K562 (cell line): ENCODE data around the gene TAF1A. TPM values are rescaled to one million over a fixed set of nuclear protein-coding genes. Genes with fewer than 3 reads are reported as not detected.

ENCODE experiments used
- ATAC-seq: fragments of 200-7000 bp; cut with Tn5 transposase; 3 replicates; pipeline ENCODE4 v1.9.1; 2020; ENCODE audit warnings: moderate library complexity
- BruUV-seq: library from RNA; stranded (reverse); fragments of 400-500 nt; replicated peaks from 2 replicates; lab custom pipeline; 2021; lab: Mats Ljungman, UMichigan
- CTCF ChIA-PET: fragments of 300-600 bp; formaldehyde crosslinking; extraction: SDS; loops from one replicate; lab custom pipeline; 2021; ENCODE audit warnings: low intra/inter-chr PET ratio; lab: Yijun Ruan, JAX
- POLR2A ChIA-PET: fragments of 300-600, 350-650 bp; sonication (Branson Sonifier 250); formaldehyde crosslinking; extraction: SDS; loops from one replicate; lab custom pipeline; 2021; ENCODE audit warnings: antibody characterized with exemption, inconsistent platforms; lab: Yijun Ruan, JAX
- DNase-seq, 4 experiments: peaks; one replicate each; pipeline versions ENCODE4 v3.0.0 to v3.0.0-alpha.2; 2011 to 2018; ENCODE audit warnings: low spot score in 3 of 4, mixed read lengths in 3 of 4; ENCODE audit errors: extremely low read depth in 1 of 4
- FAIRE-seq: peaks from 2 replicates; lab custom pipeline; 2011; peaks lifted over from hg19 to GRCh38; lab: Jason Lieb, UNC
- H2AFZ ChIP-seq: 2 replicates; pipeline ENCODE4 v1.6.0; 2011; ENCODE audit warnings: low read depth, low read length, control low read depth, inconsistent platforms
- H3K27ac ChIP-seq: fragments of 200-600 bp; 3 replicates; pipeline ENCODE4 v1.8.0; 2011; ENCODE audit warnings: low read depth, mild to moderate bottlenecking, control low read depth, inconsistent platforms, low read length, moderate library complexity, mixed read lengths; ENCODE audit errors: extremely low read depth
- H3K27me3 ChIP-seq, 2 experiments: fragments of 300-600 bp in 1 of 2; 2 replicates in 1 of 2; 3 replicates in 1 of 2; pipeline versions ENCODE4 v1.6.0 to v1.8.0; 2011; ENCODE audit warnings: inconsistent platforms in 2 of 2, low read length in 2 of 2, mild to moderate bottlenecking in 1 of 2, mixed read lengths in 1 of 2, moderate library complexity in 1 of 2; ENCODE audit not compliant: control insufficient read depth in 2 of 2, insufficient read depth in 2 of 2
- H3K36me3 ChIP-seq: fragments of 300-600 bp; 3 replicates; pipeline ENCODE4 v1.8.0; 2011; ENCODE audit warnings: mild to moderate bottlenecking, low read length, inconsistent platforms; ENCODE audit not compliant: control insufficient read depth, insufficient read depth
- H3K4me1 ChIP-seq, 2 experiments: fragments of 200-600 bp in 1 of 2; replicated peaks in 1 of 2; 2 replicates in 1 of 2; 3 replicates in 1 of 2; pipeline versions ENCODE4 v1.5.1 to v1.8.0; 2011; ENCODE audit warnings: inconsistent platforms in 2 of 2, low read length in 2 of 2, mild to moderate bottlenecking in 1 of 2, mixed read lengths in 1 of 2, moderate library complexity in 1 of 2; ENCODE audit not compliant: control insufficient read depth in 2 of 2, insufficient read depth in 2 of 2
- H3K4me2 ChIP-seq: 2 replicates; pipeline ENCODE4 v1.6.1; 2011; ENCODE audit warnings: low read length, control low read depth, inconsistent platforms, mixed read lengths; ENCODE audit not compliant: insufficient read depth
- H3K4me3 ChIP-seq: fragments of 200-600 bp; sonication (generic), shearing (Covaris generic); 2 replicates; pipeline ENCODE4 v1.5.1; 2016; ENCODE audit warnings: control low read depth, inconsistent platforms
- H3K79me2 ChIP-seq: fragments of 200-600 bp; 3 replicates; pipeline ENCODE4 v1.8.0; 2011; ENCODE audit warnings: low read length, inconsistent platforms; ENCODE audit not compliant: control insufficient read depth, insufficient read depth
- H3K9ac ChIP-seq, 2 experiments: 2 replicates each; pipeline versions ENCODE4 v1.6.0 to v1.6.1; 2011; ENCODE audit warnings: low read depth in 2 of 2, low read length in 2 of 2, control low read depth in 1 of 2, inconsistent platforms in 1 of 2, mild to moderate bottlenecking in 1 of 2, mixed read lengths in 1 of 2; ENCODE audit not compliant: insufficient read depth in 1 of 2
- H3K9me1 ChIP-seq: one replicate; pipeline ENCODE4 v1.6.0; 2011; ENCODE audit warnings: inconsistent platforms, mild to moderate bottlenecking, low read length, moderate library complexity; ENCODE audit not compliant: control insufficient read depth, insufficient read depth
- H3K9me3 ChIP-seq: replicated peaks from 2 replicates; pipeline ENCODE4 v1.5.1; 2011; ENCODE audit warnings: low read depth, low read length, inconsistent platforms; ENCODE audit not compliant: control insufficient read depth, insufficient read depth
- H4K20me1 ChIP-seq: replicated peaks from 2 replicates; pipeline ENCODE4 v1.6.1; 2011; ENCODE audit warnings: low read length, inconsistent platforms, mixed read lengths; ENCODE audit not compliant: control insufficient read depth, insufficient read depth
- CEBPB ChIP-seq: fragments of 450-650 bp; IDR thresholded peaks from 2 replicates; pipeline ENCODE4 v1.6.1; 2016; ENCODE audit warnings: missing genetic modification characterization, missing compliant biosample characterization
- FUS ChIP-seq: fragments of 200-400 bp; formaldehyde crosslinking; optimal IDR thresholded peaks from 2 replicates; pipeline ENCODE3; 2017; ENCODE audit warnings: low read depth, low read length
- HDAC6 ChIP-seq: IDR thresholded peaks from 2 replicates; pipeline ENCODE4 v1.6.1; 2012; ENCODE audit warnings: low read depth, mild to moderate bottlenecking, control low read depth, inconsistent platforms, low read length, moderate library complexity
- HNRNPH1 ChIP-seq: fragments of 200-400 bp; formaldehyde crosslinking; optimal IDR thresholded peaks from 2 replicates; pipeline ENCODE3; 2017; ENCODE audit warnings: low read depth, mild to moderate bottlenecking, low read length, moderate library complexity
- HNRNPUL1 ChIP-seq: fragments of 200-400 bp; formaldehyde crosslinking; IDR thresholded peaks from 2 replicates; pipeline ENCODE4 v1.6.1; 2017; ENCODE audit warnings: low read length
- MEF2D ChIP-seq: conservative IDR thresholded peaks from 2 replicates; pipeline ENCODE4 v1.6.1; 2016; ENCODE audit warnings: low read depth, missing genetic modification characterization, missing compliant biosample characterization
- NR2C2 ChIP-seq, 2 experiments: fragments of 200-800 bp in 1 of 2; sonication (Bioruptor generic) in 1 of 2; sonication (generic) in 1 of 2; formaldehyde crosslinking in 1 of 2; IDR thresholded peaks; 2 replicates each; pipeline versions ENCODE4 v1.6.1 to v1.8.0; 2016 to 2022; ENCODE audit warnings: mild to moderate bottlenecking in 1 of 2, missing compliant biosample characterization in 1 of 2, missing genetic modification characterization in 1 of 2, missing genetic modification reagents in 1 of 2
- RNF2 ChIP-seq: sonication (generic); IDR thresholded peaks from 2 replicates; pipeline ENCODE4 v1.6.1; 2016
- TCF3 ChIP-seq: sonication (generic); formaldehyde crosslinking; IDR thresholded peaks from 2 replicates; pipeline ENCODE4 v1.4.0; 2020; ENCODE audit warnings: mild to moderate bottlenecking, missing genetic modification reagents
- ZBTB11 ChIP-seq, 3 experiments: fragments of 200-800 bp in 1 of 3; fragments of 250-450 bp in 1 of 3; fragments of 450-650 bp in 1 of 3; sonication (Bioruptor Pico) in 1 of 3; sonication (Bioruptor generic) in 1 of 3; formaldehyde crosslinking in 1 of 3; IDR thresholded peaks; 2 replicates each; pipeline versions ENCODE4 v1.6.1 to v1.8.0; 2016 to 2022; ENCODE audit warnings: mild to moderate bottlenecking in 2 of 3, missing genetic modification characterization in 2 of 3, missing compliant biosample characterization in 1 of 3, moderate library complexity in 1 of 3
- ZNF165 ChIP-seq: fragments of 250-450 bp; sonication (Bioruptor Pico); IDR thresholded peaks from 2 replicates; pipeline ENCODE4 v1.4.0; 2020; ENCODE audit warnings: borderline replicate concordance
- WGBS: fragments of 100-300 bp; shearing (Covaris generic); methylation state at CpG from one replicate; pipeline ENCODE4 v1.1.6; 2016; ENCODE audit warnings: low coverage, mixed read lengths; ENCODE audit not compliant: insufficient coverage; ENCODE audit errors: missing lambda C conversion rate; 5-methylcytosine and 5-hydroxymethylcytosine counted together
- in situ Hi-C: fragments of 300-500 bp; cut with MboI; formaldehyde crosslinking; loops from 4 replicates; pipeline ENCODE4 v1.15.0; 2018; ENCODE audit warnings: inconsistent platforms, mixed read lengths
- intact Hi-C: fragments of 100-400 bp; cut with micrococcal nuclease; formaldehyde crosslinking; loops from 2 replicates; pipeline ENCODE4 v1.14.2; 2022
- polyA plus RNA-seq, 8 experiments: library from polyadenylated mRNA; depleted of rRNA in 4 of 8; stranded (reverse) in 5 of 8; unstranded in 3 of 8; fragments of >200 nt; fragmentation: Nextera tagmentation in 2 of 8; fragmentation: Illumina TruSeq in 1 of 8; extraction: Ambion mirVana in 2 of 8; extraction: Trizol in 1 of 8; gene quantifications; 2 replicates each; pipeline versions ENCODE4 v1.2.1 to v1.2.3, GENCODE V29; 2011 to 2014; ENCODE audit warnings: inconsistent platforms in 1 of 8, missing spikeins in 1 of 8
- total RNA-seq, 7 experiments: library from RNA; depleted of rRNA in 6 of 7; stranded (reverse); fragments of >200 nt in 6 of 7; fragmentation: Illumina TruSeq in 2 of 7; extraction: Trizol in 2 of 7; gene quantifications; 2 replicates each; pipeline versions ENCODE4 v1.2.1 to v1.2.3, GENCODE V29; 2011 to 2021; ENCODE audit warnings: low replicate concordance in 1 of 7

Gene TAF1A
- total and polyA plus RNA-seq, 9 of the 15 experiments (the other 6 are each of a cell fraction or from before 2014, with no cell fraction given) = 17.8 to 36.8 (median 25.3) TPM

GRCh38 chr1:222586842-222587241, 2.9 kb downstream of the TAF1A start:
- no peaks in the 10 kb centered on the region for H4K20me1 ChIP-seq
- peaks cover 61% of the 10 kb centered on the region for H3K36me3 ChIP-seq
- H3K27me3 ChIP-seq = no peaks in the 10 kb centered on the region
- H3K4me1 ChIP-seq = peaks cover 0 to 3% of the 10 kb centered on the region in 2 experiments; a peak in 2 of 5 replicates
- H3K27ac ChIP-seq = no peak overlapping the region
- POLR2A ChIA-PET = interaction anchor here (0.7 kb wide), 1 partner anchor 123 kb away, joined by 3 read pairs; no protein-coding TSS in a partner anchor
- no peaks in the 10 kb centered on the region for H3K9me3 ChIP-seq
- WGBS = 94% methylated on average over 2 of the region's 2 CpGs
- in situ Hi-C loops (no loop called here), intact Hi-C loops (no loop called here)
- FAIRE-seq (no peak), DNase-seq (no peak), ATAC-seq (no peak)
- peaks cover 49% of the 10 kb centered on the region for H3K79me2 ChIP-seq
- H3K4me2 ChIP-seq = no peak overlapping the region
- no peaks in the 10 kb centered on the region for H3K9me1 ChIP-seq
- H3K4me3 ChIP-seq = no peak overlapping the region
- no peak overlapping the region for H3K9ac ChIP-seq
- BruUV-seq = no TSS peak
- H2AFZ ChIP-seq = no peak overlapping the region
- TF ChIP-seq HNRNPUL1 (no peak), CEBPB (tag) (no peak), TCF3 (no peak), MEF2D (tag) (no peak)
- TF ChIP-seq, all 486 proteins: peak for 0
- CTCF ChIA-PET = no interaction called here

GRCh38 chr1:222583079-222583478, 6.7 kb downstream of the TAF1A start:
- H3K36me3 ChIP-seq = peaks cover 78% of the 10 kb centered on the region
- intact Hi-C loops = no loop called here
- no peak overlapping the region for H2AFZ ChIP-seq
- in situ Hi-C loops = no loop called here
- POLR2A ChIA-PET = no interaction called here
- peaks cover 41% of the 10 kb centered on the region for H3K79me2 ChIP-seq
- no TSS peak for BruUV-seq
- DNase-seq = no peak
- no peaks in the 10 kb centered on the region for H3K4me1 ChIP-seq
- H3K27ac ChIP-seq = no peak overlapping the region
- 82% methylated on average over 5 of the region's 5 CpGs for WGBS
- no peaks in the 10 kb centered on the region for H3K9me1 ChIP-seq
- H3K4me3 ChIP-seq = no peak overlapping the region
- no peaks in the 10 kb centered on the region for H3K27me3 ChIP-seq
- no peaks in the 10 kb centered on the region for H3K9me3 ChIP-seq
- CTCF ChIA-PET = no interaction called here
- no peak for ATAC-seq
- no peak for FAIRE-seq
- no peak overlapping the region; a peak in 1 of 4 replicates for H3K9ac ChIP-seq
- no peak overlapping the region for H3K4me2 ChIP-seq
- no peaks in the 10 kb centered on the region for H4K20me1 ChIP-seq
- TF ChIP-seq HNRNPH1 (no peak), ZBTB11 (CRISPR knock-in tag; IDR thresholded peaks at IDR 0.05) (no peak), HDAC6 (no peak), RNF2 (no peak), ZNF165 (CRISPR knock-in tag) (no peak), FUS (no peak), NR2C2 (CRISPR knock-in tag; IDR thresholded peaks at IDR 0.05) (no peak), NR2C2 (tag; IDR thresholded peaks at IDR 0.05) (no peak)
